Esophagus squamous epithelium (tissue), 4 donors: ENCODE measurements around the gene SASH3.

Experiments
- POLR2A ChIP-seq, 4 donors: fragments of 450-650 bp; IDR thresholded peaks; one replicate each; pipeline ENCODE4 v1.6.1; 2017; ENCODE audit warnings: antibody characterized with exemption in 4 of 4, mild to moderate bottlenecking in 4 of 4, moderate library complexity in 3 of 4
- TF ChIP-seq, protein P1 (sequence below), 6 experiments: fragments of 450-650 bp in 4 of 6; fragments of 200-600 bp in 2 of 6; sonication (generic) in 2 of 6; IDR thresholded peaks; one replicate each; pipeline ENCODE4 v1.5.1; 2016 to 2019; ENCODE audit warnings: antibody characterized with exemption in 6 of 6, mild to moderate bottlenecking in 4 of 6, moderate library complexity in 4 of 6

DNA sequence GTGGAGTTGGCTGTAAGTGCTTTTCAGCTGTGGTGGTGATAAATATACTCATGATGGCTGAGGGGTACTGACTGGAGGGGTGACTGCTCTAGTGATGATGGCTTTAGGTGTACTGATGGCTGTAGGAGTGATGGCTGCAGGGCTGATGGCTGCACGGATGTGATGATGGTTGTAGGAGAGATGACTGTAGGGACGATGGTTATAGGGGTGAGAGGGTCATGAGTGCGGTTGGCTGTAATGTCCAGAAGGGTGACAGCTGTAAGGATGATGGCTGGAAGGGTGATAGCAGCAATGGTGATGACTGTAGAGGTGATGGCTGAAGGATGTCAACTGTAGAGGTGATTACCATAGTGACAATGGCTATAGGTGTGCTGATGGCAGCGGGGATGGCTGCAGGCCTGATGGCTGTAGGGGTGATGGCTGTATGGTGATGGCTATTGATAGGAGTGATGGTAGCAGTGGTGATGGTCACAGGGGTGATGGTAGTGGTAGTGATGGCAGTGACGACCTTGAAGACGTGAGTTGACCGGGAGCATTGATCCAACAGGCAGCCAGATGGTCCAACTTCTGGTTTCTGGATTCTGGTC is 570 bp upstream of the SASH3 start:
- TF ChIP-seq, protein P1, sequence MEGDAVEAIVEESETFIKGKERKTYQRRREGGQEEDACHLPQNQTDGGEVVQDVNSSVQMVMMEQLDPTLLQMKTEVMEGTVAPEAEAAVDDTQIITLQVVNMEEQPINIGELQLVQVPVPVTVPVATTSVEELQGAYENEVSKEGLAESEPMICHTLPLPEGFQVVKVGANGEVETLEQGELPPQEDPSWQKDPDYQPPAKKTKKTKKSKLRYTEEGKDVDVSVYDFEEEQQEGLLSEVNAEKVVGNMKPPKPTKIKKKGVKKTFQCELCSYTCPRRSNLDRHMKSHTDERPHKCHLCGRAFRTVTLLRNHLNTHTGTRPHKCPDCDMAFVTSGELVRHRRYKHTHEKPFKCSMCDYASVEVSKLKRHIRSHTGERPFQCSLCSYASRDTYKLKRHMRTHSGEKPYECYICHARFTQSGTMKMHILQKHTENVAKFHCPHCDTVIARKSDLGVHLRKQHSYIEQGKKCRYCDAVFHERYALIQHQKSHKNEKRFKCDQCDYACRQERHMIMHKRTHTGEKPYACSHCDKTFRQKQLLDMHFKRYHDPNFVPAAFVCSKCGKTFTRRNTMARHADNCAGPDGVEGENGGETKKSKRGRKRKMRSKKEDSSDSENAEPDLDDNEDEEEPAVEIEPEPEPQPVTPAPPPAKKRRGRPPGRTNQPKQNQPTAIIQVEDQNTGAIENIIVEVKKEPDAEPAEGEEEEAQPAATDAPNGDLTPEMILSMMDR (IDR thresholded peaks at IDR 0.05), result no peak
- no peak for TF ChIP-seq POLR2A (IDR thresholded peaks at IDR 0.05)
